Ovary (tissue), 9 donors: ENCODE data around the gene DOP1B. TPM values are rescaled to one million over a fixed set of nuclear protein-coding genes. Genes with fewer than 3 reads are reported as not detected.

Experiments
- DNase-seq, 5 donors: peaks; one replicate each; pipeline ENCODE4 v3.0.0-alpha.2; 2019 to 2020
- H3K27ac ChIP-seq, 2 donors: fragments of 200-600 bp; one replicate each; pipeline versions ENCODE4 v1.5.1 to v1.8.0; 2019 to 2022
- H3K27me3 ChIP-seq: fragments of 200-600 bp; one replicate; pipeline ENCODE4 v1.8.0; 2022
- H3K36me3 ChIP-seq: fragments of 200-600 bp; sonication (generic); one replicate; pipeline ENCODE4 v1.5.1; 2019
- H3K4me1 ChIP-seq: one replicate; pipeline ENCODE4 v1.8.1; 2013; ENCODE audit warnings: mild to moderate bottlenecking, moderate library complexity; ENCODE audit not compliant: insufficient read depth
- H3K4me3 ChIP-seq: fragments of 200-600 bp; sonication (generic); one replicate; pipeline ENCODE4 v1.5.1; 2017
- H3K9me3 ChIP-seq, 2 donors: fragments of 200-600 bp in 1 of 2; sonication (generic) in 1 of 2; one replicate each; pipeline versions ENCODE4 v1.5.1 to v1.8.1; 2013 to 2019; ENCODE audit warnings: mild to moderate bottlenecking in 1 of 2, moderate library complexity in 1 of 2
- CTCF ChIP-seq, 3 donors: fragments of 450-650 bp in 2 of 3; fragments of 200-600 bp in 1 of 3; IDR thresholded peaks; one replicate each; pipeline versions ENCODE4 v1.5.1 to v1.8.0; 2016 to 2022; ENCODE audit warnings: antibody characterized with exemption in 3 of 3, mild to moderate bottlenecking in 1 of 3
- EP300 ChIP-seq: sonication (generic); formaldehyde crosslinking; IDR thresholded peaks from one replicate; pipeline ENCODE4 v1.6.1; 2017; ENCODE audit warnings: antibody characterized with exemption
- POLR2A ChIP-seq: fragments of 450-650 bp; IDR thresholded peaks from one replicate; pipeline ENCODE4 v1.6.1; 2017; ENCODE audit warnings: antibody characterized with exemption, mild to moderate bottlenecking, moderate library complexity
- WGBS, 3 donors: extraction: QIAGEN DNeasy Blood & Tissue Kit in 1 of 3; methylation state at CpG; one replicate each; pipeline versions ENCODE4 v1.1.5 to v1.1.7; 2013 to 2017; 5-methylcytosine and 5-hydroxymethylcytosine counted together
- intact Hi-C, 4 donors: fragments of 100-400 bp; cut with DNase I; formaldehyde crosslinking; loops; one replicate each; pipeline versions ENCODE4 v1.11.0 to v1.15.1; 2022 to 2023
- polyA plus RNA-seq, 2 donors: library from polyadenylated mRNA; stranded (reverse); fragments of 200-250 nt in 1 of 2; fragments of 350-450 nt in 1 of 2; fragmentation: Illumina TruSeq in 1 of 2; extraction: RNeasy Lipid Tissue Mini Kit (QIAGEN cat#74804) in 1 of 2; gene quantifications; one replicate each; pipeline ENCODE4 v1.2.3, GENCODE V29; 2013 to 2014
- total RNA-seq, 7 donors: library from RNA; depleted of rRNA in 2 of 7; stranded (reverse); fragments of >200 nt in 2 of 7; fragmentation: NEBNext Ultra II Directional in 3 of 7; extraction: Animal tissue kit (Norgen Biotek cat#: 25700) in 3 of 7; gene quantifications; one replicate each; pipeline versions ENCODE4 v1.1.0 to v1.2.4, GENCODE V29; 2016 to 2023
- donor health status: DM: no; HTN: no; CAD: no; lungs with moderate emphysema.
- donor health status: DM: no; HTN: no; CAD: no.
- donor health status: Bipolar disorder and iron deficiency.
- donor health status: DM: yes; HTN: yes; CAD: no.
- donor health status: DM: no; HTN: no; CAD: no.
- donor health status: DM: yes; HTN: yes; CAD: no.

Gene DOP1B
- total and polyA plus RNA-seq, 9 donors = 2.3 to 12.5 (median 6.3) TPM

- H3K4me3 ChIP-seq = no peak overlapping the region
Measured at GRCh38 chr21:36167541-36167940, 10.9 kb downstream of the DOP1B start.

GRCh38 chr21:36169470-36170128 lies 13.0 kb downstream of the DOP1B start:
- no peak for DNase-seq
- Histone ChIP-seq H3K4me3 (no peak overlapping the region), H3K27me3 (no peaks in the 10 kb centered on the region), H3K27ac (no peak overlapping the region), H3K4me1 (no peaks in the 10 kb centered on the region), H3K9me3 (no peaks in the 10 kb centered on the region), H3K36me3 (no peaks in the 10 kb centered on the region)
- whole genome bisulfite sequencing, 3 donors = 91 to 95% (median 93%) methylated on average over 19 of the region's 19 CpGs
- intact Hi-C loops = no loop called here
- TF ChIP-seq EP300 (no peak), CTCF (IDR thresholded peaks at IDR 0.05) (no peak), POLR2A (no peak)

More at GRCh38 chr21:36167541-36167940, 10.9 kb downstream of the DOP1B start:
- Histone ChIP-seq H3K27ac (no peak overlapping the region), H3K27me3 (no peaks in the 10 kb centered on the region), H3K36me3 (no peaks in the 10 kb centered on the region), H3K4me1 (no peaks in the 10 kb centered on the region), H3K9me3 (no peaks in the 10 kb centered on the region)
- 93 to 98% (median 94%) methylated on average over 4 of the region's 4 CpGs for WGBS, 3 donors
- TF ChIP-seq POLR2A (no peak), EP300 (no peak), CTCF (IDR thresholded peaks at IDR 0.05) (no peak)
- DNase-seq = no peak
- intact Hi-C loops = no loop called here

- intact Hi-C loops = no loop called here
- Histone ChIP-seq H3K27me3 (no peaks in the 10 kb centered on the region), H3K4me1 (no peaks in the 10 kb centered on the region), H3K4me3 (no peak overlapping the region), H3K9me3 (no peaks in the 10 kb centered on the region), H3K27ac (no peak overlapping the region), H3K36me3 (no peaks in the 10 kb centered on the region)
- no peak for DNase-seq
- WGBS, 3 donors = 96 to 99% (median 96%) methylated on average over 6 of the region's 6 CpGs
- TF ChIP-seq POLR2A = no peak
- no peak for TF ChIP-seq CTCF (IDR thresholded peaks at IDR 0.05)
Measured at GRCh38 chr21:36170823-36171222, 14.2 kb downstream of the DOP1B start.

GRCh38 chr21:36171336-36171735 lies 14.7 kb downstream of the DOP1B start:
- no peaks in the 10 kb centered on the region for H3K9me3 ChIP-seq
- no peak overlapping the region for H3K27ac ChIP-seq
- no peaks in the 10 kb centered on the region for H3K36me3 ChIP-seq
- no peak for DNase-seq
- TF ChIP-seq EP300 (no peak), POLR2A (no peak), CTCF (IDR thresholded peaks at IDR 0.05) (no peak)
- no peak overlapping the region for H3K4me3 ChIP-seq
- no peaks in the 10 kb centered on the region for H3K4me1 ChIP-seq
- intact Hi-C loops = no loop called here
- no peaks in the 10 kb centered on the region for H3K27me3 ChIP-seq
- 74 to 81% (median 78%) methylated on average over 5 of the region's 5 CpGs for whole genome bisulfite sequencing, 3 donors
